Peyer's patch (tissue), 4 donors: ENCODE data around the gene RIPPLY3.
"Not testable (repeated sequence)": the region's sequence is repeated elsewhere in the genome, so short reads cannot be mapped to it uniquely, and the experiment has no call there.

Experiments
- POLR2A ChIP-seq, 2 donors: fragments of 450-650 bp; IDR thresholded peaks; one replicate each; pipeline ENCODE4 v1.5.1; 2017; ENCODE audit warnings: antibody characterized with exemption in 2 of 2, mild to moderate bottlenecking in 2 of 2, moderate library complexity in 2 of 2
- TF ChIP-seq, protein P1 (sequence below), 6 experiments: fragments of 450-650 bp in 4 of 6; fragments of 200-600 bp in 2 of 6; sonication (generic) in 1 of 6; IDR thresholded peaks; one replicate each; pipeline ENCODE4 v1.5.1; 2017 to 2019; ENCODE audit warnings: antibody characterized with exemption in 6 of 6, mild to moderate bottlenecking in 3 of 6, moderate library complexity in 1 of 6

GRCh38 chr21:37049741-37050140, 43.2 kb downstream of the RIPPLY3 start:
- TF ChIP-seq, protein P1, sequence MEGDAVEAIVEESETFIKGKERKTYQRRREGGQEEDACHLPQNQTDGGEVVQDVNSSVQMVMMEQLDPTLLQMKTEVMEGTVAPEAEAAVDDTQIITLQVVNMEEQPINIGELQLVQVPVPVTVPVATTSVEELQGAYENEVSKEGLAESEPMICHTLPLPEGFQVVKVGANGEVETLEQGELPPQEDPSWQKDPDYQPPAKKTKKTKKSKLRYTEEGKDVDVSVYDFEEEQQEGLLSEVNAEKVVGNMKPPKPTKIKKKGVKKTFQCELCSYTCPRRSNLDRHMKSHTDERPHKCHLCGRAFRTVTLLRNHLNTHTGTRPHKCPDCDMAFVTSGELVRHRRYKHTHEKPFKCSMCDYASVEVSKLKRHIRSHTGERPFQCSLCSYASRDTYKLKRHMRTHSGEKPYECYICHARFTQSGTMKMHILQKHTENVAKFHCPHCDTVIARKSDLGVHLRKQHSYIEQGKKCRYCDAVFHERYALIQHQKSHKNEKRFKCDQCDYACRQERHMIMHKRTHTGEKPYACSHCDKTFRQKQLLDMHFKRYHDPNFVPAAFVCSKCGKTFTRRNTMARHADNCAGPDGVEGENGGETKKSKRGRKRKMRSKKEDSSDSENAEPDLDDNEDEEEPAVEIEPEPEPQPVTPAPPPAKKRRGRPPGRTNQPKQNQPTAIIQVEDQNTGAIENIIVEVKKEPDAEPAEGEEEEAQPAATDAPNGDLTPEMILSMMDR (IDR thresholded peaks at IDR 0.05) = not testable (repeated sequence)
- TF ChIP-seq POLR2A (IDR thresholded peaks at IDR 0.05) = not testable (repeated sequence)
